GM19452 (cell line): Measurements from ENCODE around the gene LANCL2.
A peak's percentile ranks its signal among the peaks of the same experiment; 100 is the strongest.
"Not testable (repeated sequence)": the region's sequence is repeated elsewhere in the genome, so short reads cannot be mapped to it uniquely, and the experiment has no call there.

Experiments
- ATAC-seq: cut with Tn5 transposase; IDR thresholded peaks from one replicate; pipeline ENCODE4 v1.9.1; 2021; ENCODE audit not compliant: unreplicated experiment

LANCL2 gene, protein sequence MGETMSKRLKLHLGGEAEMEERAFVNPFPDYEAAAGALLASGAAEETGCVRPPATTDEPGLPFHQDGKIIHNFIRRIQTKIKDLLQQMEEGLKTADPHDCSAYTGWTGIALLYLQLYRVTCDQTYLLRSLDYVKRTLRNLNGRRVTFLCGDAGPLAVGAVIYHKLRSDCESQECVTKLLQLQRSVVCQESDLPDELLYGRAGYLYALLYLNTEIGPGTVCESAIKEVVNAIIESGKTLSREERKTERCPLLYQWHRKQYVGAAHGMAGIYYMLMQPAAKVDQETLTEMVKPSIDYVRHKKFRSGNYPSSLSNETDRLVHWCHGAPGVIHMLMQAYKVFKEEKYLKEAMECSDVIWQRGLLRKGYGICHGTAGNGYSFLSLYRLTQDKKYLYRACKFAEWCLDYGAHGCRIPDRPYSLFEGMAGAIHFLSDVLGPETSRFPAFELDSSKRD

DNA sequence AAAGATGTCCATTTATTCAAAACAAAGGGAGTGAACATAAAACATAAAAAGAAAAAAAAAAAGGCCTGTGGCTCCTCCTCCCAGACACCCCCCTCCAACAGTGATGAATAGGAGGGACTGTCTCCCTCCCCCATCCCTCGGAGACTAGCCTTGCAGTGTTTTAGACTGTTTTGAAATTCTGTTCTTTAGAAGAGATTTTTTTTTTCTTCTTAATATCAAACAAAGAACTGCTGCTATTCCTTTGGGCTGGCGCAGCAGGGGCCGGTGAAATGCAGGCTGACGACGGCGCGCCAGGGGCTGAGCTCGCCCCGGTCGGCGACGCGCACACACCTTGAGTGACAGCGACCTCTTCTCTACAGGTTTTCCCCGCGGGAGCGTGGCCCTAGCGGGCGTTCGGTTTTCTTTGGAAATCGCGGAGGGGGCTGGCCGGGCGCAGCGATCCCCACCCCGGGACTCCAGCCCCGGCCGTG lies at the start of gene LANCL2:
TSS of gene LANCL2 (plus strand) at position 133 of the 470 bp plus-strand sequence. CDS start 689 bp downstream, outside the sequence.
- peak; percentile 34 for ATAC-seq

DNA sequence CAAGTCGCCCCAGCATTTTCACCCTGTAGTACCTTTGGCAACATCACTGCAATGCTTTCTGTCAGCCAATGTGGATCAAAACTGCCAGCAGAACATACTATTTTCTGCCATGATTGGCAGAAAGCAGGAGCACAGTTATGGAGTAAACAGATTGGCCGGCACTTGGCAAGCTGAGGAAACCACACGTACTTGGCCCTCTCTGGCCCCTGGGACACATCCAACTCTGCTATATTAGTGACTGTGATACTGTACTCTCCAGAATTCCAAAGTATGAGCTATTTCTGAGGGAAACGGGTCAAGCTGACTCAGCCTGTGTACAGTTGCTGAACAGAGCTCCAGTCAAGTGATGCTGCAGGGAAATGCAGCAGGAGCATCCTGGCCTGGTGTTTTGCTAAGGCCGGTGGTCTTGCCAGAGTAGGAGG lies 39.8 kb upstream of the LANCL2 start:
- no peak for ATAC-seq

DNA sequence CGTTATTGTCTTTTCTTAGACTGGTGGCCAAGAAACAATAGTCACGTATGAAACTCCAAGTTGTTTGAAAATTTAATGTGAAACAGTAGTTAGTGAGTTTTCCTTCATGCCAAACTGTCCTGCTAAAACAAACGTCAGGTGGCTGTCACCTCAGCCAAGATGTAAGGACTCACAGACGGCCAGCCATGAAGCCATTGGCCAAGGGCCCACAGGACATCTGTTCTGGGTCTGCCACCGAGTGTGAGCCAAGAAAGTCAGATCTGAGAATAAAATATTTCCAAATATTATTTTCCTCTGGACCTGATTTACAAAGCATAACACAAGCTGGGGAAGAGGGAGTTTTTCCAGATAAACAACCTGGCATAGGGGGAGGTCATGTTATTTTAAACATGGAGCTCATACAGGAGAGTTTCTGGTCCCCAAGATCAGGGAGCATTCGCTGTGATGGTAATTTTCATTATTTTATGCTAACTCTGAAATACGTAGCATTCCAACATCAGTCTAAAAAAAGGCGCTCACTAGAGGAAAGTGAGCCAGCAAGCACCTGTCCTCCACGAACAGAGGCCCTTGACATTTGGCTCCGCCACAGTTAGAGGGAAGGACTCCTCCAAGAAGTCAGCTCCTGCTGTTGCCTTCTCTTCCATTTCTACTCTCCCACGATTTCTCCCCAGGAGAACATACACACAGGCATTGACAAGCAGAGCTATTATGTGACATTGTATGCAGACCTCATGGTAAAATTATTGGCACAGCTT lies 38.9 kb upstream of the LANCL2 start:
- no peak for ATAC-seq

DNA sequence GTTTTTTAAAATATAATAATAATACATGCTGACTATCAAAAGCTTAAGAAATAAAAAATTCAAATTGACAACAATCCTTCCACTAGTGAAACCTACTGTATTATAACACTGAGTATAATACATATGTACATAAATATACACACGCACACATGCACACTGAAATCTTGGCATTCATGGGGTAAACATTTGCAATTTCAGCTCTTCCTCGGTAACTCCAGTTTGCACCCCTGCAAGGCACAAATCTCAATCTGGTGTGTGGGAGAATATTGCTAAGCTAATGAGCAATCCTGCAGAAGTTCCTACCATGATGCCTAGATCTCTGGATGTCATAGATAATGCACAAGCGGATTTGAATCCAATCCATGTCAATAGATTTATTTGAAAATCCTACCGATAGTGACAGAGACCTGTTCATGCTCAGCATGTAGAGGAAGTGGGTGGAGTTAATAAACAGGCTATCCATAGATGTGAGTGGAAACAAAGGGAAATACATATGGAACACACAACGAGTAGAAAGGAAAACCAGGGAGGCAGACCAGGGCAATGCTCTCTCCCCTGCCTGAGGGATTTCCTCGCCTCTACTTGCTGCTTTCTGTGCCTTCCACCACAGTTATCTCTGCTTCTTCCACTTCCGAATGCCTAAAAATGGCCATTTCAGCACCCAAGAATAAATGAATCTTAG lies 38.1 kb upstream of the LANCL2 start:
- no peak for ATAC-seq

DNA sequence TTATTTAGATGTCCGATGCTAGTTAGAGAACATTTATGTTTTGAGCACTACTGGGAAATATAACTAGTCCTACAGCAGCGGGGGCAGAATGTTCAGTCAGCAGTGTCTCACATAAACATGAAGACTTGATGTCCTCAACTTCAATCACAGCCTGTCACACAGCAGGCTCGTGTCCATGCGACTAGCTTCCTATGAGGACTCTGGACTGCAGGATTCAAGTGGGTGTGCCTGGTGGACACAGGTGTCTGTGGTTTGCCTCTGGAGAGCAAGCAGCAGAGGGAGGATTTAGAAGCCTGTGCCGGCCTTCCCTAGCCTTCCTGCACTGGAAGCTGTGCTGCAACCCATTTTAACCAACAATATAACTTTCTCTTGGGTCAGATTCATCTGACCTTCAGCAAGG lies 30.0 kb upstream of the LANCL2 start:
- no peak for ATAC-seq

DNA sequence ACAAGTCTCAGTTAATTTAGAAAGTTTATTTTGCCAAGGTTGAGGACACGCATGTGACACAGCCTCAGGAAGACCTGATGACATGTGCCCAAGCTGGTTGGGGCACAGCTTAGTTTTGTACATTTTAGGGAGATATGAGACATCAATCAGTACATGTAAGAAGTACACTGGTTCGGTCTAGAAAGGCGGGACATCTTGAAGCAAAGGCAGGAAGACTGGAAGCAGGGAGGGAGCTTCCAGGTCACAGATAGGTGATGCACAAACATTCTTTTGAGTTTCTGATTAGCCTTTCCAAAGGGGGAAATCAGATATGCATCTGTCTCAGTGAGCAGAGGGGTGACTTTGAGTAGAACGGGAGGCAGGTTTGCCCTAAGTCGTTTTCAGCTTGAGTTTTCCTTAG lies 29.4 kb upstream of the LANCL2 start:
- ATAC-seq, result no peak

DNA sequence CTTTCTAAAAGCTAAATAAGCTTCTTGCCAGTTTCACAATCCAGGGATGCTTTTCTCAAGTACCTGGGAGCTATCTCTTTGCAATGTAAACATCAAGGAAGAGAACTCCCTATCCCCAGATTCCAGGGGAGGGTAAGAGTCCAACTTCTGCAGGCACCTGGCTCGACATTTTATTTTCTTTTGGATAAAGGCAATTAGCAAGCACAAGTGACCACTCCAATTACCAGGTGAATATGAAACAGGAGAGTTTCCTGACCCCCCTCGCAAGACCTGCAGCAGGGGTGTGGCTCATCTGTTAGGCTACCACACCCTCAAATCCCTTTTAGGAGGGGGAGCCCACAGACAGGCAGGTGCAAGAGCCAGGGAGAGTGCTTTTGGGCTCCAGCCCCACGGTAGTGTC lies 28.6 kb upstream of the LANCL2 start:
- no peak for ATAC-seq

DNA sequence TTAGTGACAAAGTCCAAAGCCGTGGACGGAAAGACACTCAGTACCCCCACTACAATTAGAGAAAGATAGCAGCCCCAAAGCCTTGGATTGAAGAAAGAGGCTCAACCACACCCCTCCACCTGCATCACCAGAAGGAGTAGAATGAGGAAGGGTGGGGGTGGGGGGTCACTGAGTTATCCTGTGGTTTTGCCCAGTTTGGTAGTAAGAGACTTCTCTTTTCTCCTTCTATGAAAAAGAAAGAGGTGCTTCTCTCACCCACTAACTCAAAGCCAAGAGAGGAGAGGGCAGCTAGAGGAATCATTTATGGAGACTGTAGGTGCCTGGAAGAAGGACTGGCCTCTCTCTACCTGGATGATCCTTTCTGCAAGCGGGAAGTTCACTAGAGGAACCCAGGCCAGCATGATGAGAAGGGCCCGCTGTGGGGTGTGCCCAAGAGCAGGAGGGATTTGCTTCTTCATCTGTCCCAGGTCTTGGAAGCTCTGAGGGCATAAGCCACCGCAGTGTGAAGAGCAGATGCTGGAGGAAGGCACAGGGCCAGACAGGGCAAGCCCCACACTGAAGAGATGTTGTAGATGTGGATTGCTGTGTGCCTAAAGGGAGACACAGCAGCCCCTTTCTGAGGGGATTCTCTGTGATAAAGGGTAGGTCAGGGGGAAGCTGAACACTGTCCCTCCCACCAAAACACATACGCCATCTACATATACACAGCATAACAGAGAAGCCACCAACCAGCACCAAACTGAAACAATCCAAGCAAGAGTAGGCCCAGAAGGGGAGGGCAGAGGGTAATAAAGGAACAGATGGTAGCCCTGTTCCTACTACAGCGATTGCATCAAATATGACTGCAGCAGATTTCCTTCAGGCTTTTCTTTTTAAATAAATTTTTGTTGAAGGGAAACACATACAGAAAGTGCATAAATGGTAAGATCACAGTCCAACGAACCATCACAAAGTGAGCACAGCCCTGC lies 25.8 kb upstream of the LANCL2 start:
- ATAC-seq, result no peak

DNA sequence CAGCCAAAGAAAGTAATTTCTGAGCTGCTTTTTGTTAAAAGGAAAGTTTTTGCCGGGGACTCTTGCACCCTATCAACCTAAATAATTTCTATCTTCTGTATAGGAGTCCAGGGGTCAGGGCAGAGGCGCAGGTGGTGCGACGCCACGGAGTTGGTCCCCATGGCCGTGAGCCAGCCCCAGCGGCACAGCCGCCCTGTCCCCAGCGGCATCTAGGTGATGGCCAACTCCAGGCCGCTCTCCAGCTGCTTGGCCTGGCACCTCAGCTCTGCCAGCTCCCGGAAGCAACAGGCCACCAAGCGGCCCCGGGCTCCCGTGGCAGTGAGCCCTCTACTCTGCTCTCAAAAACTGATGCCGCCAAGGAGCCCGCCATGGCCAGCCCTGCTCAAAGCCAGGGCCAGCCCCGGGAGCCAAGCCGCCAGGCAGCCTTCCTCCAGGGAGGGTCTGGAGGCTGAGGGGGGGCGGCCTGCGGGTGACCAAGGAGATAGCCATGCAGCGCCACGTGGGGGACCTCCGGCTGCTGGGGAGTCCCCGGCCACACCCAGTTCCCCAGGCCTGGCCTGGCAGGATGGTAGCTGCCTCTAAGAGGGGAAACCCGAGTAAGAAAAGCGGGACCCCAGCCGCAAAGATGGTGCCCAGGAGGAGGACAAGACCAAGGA lies 22.8 kb upstream of the LANCL2 start:
- ATAC-seq, result no peak

DNA sequence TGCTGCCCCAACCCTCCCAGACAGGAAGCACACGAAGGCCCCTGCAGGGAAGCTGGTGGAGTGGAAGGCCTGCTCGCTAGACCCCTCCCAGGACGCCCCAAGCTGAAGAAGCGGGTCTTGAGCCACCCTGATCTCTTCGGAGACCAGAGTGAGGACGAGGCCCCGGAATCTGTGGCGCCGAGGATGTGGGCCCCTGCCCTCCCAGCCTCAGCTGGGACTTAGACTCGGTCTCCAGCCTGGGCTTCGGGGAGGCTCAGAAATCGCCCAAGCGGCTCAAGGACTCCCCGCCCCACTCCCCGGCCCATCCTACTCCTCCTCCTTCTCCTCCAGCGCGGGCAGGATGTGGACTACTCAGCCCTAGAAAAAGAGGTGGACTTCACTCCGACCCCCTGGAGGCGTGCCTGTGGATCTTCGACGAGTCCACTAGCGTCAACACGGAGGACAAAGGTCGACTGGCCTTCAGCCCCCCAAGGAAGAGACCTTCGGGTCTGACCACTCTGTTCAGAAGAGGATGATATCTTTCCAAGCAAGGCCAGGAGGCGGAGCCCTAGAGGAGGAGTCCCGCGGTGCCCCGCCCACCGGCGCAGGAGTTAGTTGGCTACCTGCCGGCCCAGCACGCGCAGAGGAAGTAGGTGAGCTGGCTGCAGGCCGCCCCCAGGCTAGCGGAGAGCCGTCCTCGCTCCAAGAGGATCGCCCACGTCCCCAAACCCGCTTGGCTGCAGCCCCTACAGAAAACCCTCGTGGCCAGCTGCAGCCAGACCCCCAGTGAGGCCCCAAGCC lies 21.9 kb upstream of the LANCL2 start:
- ATAC-seq, result no peak

DNA sequence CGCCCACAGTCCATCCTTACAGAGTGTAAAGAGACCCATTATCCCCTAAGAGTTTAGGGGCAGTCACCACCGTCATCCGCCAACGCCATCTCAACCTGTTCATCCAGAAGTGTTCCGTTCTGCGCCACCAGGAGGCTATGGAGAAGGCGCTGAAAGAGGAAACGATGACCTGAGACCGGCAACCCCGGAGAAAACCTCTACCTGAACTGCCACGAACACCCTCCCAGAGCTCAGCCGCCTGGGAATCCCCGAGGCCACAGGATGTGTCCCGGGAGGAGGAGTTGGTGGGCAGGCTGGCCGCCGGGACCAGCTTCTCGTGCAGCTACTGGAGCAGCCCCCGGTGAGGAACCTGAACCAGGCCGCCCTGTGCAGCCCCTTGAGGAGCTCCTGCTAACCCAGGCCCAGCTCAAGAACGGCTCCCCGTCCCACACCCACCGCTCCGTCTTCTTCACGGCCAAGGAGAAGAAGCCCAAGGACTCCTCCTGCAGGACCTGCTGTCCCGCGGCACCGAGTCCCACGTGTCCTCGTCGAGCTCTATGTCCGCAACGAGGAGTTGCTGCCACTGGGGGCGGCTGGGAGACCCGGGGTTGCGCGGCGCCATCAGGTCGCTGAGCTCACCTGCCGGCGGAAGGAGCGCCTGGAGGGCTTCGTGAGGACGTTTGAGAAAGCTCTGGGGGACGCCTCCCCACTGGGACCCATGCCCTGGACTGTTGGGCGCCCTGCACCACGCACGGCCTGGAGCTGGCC lies 21.1 kb upstream of the LANCL2 start:
- no peak for ATAC-seq

DNA sequence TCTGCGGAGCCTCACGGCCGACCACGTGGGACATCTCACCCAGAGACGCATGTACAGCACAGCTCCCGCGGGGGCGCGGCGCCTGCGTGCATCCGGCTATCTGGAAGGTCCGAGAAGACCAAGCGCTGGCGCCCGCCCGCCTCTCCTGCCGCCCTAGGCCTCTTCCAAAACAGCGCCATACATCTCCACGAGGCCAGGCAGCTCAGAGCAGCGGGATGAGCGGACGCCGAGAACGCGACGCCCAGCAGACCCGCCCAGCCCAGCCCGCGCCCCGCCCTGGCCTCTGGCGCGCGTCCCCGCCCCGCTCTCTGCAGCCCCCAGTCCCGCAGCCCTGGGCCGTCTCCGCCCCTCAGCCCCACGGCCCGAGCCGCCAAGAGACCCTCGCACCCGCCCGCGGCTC lies 20.3 kb upstream of the LANCL2 start:
- ATAC-seq, result no peak

DNA sequence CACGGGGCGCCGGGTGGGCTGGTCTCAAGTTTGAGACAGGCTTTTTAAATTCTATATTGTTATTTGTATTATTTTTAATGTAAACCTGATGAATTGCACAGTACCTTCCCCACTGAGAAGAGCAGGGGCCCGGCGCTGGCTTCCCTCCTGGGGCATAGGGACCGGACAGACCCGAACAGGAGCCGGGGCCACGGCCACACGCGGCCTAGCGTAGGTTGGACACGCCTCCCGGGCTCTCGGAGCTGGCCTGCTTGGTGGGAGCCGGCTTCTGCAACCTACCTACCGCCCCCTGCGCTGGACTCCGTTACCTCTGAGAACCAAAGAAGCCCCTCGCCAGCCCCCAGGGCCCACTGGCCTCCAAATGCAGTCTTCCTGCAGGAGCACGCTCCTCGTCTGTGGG lies 19.8 kb upstream of the LANCL2 start:
- ATAC-seq, result no peak

DNA sequence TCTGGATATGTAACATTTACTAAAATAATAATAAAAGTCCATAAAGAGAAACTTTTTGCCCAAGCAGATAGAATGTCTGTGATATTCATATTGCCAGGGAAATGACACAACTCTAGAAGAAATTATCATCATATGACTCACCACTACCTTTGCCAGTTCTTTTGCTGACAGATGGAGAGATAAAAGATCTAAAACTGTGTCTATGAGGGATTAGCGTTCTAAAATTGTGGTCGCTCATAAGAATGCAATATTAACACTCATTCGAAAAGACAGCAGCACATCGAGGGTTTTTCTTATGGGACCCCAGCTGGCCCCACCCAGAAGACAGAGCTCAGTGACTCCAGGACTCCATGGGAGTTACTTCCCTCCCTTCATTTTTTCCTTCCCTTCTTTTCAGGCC lies 16.6 kb upstream of the LANCL2 start:
- ATAC-seq, result no peak

DNA sequence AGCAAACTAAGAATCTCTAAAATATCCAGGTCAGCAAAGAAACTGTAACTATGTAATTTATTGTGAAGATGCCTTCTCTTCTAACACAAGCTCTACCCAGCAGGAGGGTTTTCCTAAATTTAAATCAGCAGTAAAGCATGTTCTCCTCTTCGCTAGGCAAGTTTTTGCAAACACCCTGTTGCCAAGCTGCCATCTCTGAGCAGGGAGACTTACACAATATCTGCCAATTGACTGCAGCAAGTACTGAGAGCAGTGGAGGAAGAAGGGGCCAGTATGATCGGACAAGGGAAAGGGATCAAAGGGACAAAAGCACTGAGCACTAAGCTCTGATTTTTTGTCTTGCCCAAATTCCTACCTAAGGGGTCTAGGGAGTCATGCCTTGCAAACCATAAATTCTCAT lies 16.0 kb upstream of the LANCL2 start:
- ATAC-seq, result no peak

DNA sequence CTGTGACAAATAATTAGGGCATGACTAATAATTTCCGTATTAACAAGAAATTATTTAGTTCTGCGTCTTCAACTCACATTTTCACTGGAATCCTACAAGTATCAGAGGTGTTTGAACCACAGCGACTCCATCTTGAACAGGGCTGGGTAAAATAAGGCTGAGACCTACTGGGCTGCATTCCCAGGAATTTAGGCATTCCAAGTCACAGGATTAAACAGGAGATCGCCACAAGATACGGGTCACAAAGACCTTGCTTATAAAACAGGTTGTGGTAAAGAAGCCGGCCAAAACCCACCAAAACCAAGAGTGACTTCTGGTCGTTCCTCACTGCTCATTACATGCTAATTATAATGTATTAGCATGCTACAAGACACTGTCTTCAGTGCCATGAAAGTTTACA lies 14.9 kb upstream of the LANCL2 start:
- no peak for ATAC-seq

DNA sequence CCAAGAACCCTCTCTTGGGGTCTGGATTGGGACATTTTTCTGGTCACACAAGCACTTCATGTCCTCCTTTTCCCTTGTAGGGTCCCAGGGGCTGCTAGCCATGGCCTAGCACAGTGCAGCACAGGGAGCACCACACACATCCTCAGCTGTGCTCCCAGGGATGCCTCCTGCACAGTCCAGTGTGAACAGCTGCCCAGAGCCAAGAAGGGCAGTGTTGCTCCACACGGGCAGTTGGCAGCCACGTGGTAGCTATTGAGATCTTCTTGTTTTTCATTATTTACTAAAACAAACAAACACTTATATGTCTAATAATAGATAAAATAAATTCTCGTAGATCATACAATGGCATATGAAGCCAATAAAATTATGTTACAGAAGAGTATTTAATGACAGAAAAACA lies 13.9 kb upstream of the LANCL2 start:
- ATAC-seq, result no peak

DNA sequence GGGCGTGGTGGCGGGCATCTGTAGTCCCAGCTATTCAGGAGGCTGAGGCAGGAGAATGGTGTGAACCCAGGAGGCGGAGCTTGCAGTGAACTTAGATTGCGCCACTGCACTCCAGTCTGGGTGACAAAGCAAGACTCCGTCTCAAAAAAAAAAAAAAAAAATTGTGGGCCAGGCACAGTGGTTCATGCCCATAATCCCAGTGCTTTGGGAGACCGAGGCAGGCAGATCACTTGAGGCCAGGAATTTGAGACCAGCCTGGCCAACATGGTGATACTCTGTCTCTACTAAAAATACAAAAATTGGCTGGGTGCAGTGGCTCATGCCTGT lies 12.2 kb upstream of the LANCL2 start:
- not testable (repeated sequence) for ATAC-seq

DNA sequence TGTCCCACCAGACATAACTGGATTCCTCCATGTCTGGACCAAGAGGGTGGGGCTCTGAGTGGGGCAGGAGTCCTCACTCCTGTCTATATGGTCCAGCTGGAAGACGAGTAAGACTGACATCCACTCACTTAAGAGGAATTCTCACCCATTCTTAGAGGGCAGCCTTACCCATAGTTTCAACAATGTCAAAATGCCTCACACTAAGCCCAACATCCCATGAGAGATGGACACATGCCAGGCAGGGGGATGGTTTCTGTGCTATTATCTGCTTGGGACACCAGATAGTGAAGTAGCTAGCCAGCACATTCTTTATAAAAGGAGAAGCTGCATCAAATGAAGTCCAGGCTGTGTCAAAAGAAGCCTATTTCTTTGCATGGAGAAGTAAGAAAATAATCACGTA lies 4.7 kb upstream of the LANCL2 start:
- ATAC-seq, result no peak
